ENCODE results near the gene EDEM3.

Gene EDEM3

GRCh38 chr1:184664042-184664660, 90.5 kb downstream of the EDEM3 start:
- DNase-seq, result peak; percentile 59

DNA sequence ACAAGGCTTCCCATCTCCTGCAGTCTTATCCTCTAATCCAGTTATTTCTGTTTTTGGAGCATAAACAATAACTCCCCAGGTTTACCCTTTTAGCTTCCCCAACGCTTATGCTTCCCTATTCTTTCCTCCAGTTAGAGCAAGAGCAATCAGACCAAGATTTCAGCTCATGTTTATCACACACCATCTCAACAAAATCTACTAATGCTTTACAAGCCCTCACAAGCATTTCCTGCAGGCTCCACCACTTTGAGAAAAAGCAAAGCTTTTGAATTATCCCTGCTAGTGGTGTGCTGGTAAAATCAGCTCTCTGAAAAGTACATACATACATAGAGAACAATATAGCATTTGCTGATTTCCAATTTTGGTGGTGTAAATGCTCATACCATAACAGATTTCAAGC, 92.9 kb downstream of the EDEM3 start:
- DNase-seq, result no peak

DNA sequence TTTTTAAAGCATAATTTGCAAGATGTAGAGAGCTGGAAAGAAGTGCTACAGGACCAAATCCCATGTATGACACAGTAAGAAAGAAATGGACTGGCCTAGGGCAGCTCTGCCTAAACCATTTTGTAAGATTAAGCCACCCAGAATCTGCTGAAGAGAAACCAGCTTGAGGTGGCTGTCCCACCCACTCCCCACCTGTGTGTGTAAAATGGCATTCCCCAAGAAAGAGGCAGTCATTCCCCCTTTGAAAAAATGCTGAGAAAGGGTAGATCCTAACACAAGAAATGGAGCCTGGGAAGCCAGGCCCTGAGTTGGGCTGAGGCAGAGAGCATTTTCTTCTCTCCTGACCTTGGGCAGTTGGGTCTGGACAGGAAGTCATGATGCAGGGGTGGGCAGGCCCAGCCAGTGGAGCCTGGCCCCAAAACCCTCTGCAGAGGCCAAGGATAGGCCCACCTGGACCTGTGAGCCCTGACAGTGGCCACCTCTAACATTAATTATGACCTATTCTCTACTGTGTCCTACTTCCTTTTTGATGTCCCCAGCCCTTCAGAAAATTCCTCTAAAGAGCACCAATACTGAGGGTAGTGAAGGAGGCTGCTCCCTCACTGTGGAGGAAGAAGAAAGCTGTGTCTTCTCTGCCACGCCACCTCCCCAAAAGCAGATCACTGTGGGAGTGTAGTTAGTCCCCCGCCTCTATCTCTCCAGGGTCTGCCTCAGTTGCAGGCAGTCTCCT, 94.0 kb downstream of the EDEM3 start:
- no peak for DNase-seq

GRCh38 chr1:184658055-184658454, 96.6 kb downstream of the EDEM3 start:
- DNase-seq, result no peak

GRCh38 chr1:184656221-184656620, 98.4 kb downstream of the EDEM3 start:
- no peak for DNase-seq

DNA sequence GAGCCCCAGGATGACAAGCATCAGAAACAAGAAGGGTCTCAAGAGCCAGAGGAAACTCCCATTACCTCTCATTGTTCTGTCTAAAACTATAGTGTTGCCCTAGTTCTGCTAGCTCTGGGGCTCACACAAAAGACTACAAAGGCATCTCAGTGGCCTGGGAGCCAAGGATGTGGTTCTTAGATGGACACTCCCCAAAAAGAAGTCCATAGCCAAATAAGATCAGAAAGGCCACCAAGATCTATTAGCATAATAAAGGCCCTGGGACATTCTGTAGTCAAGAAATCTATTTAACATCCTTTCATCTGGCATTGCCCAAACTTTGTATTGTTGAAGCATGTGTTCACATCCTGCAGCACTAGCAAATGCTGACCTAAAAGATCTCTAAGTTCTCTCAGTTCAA, 99.5 kb downstream of the EDEM3 start:
- DNase-seq, result no peak

DNA sequence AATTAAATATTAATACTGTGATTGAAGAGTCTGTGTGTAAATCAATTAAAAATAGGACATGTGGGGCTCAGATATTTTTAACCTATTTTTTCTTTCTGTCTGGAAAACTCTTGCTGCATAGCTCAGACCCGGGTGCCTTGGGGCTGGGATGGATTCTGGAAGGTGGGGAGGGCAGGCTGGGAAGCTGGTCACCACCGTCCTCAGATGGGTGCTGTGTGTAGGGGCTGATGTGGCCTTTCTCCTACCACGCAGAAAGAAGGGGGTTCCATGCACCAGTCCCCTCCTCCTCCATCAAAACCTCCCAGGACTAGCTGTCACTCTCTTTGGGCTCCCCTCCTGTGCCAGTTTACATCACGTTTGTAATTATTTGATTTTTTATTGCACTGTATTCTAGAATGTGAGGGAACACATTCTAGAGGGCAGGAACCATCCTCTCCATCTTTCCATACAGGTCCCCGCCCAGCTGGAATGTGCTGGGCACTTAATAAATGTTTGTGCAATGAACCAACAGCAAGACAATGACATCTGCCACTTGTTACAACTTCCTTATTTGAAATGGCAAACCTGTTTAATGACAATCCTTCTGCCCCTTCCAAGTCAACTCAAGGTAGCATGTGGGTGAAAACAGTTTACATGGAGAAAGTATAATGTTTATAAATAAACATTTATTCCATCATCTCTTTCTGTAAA, 104.3 kb downstream of the EDEM3 start:
- no peak for DNase-seq

DNA sequence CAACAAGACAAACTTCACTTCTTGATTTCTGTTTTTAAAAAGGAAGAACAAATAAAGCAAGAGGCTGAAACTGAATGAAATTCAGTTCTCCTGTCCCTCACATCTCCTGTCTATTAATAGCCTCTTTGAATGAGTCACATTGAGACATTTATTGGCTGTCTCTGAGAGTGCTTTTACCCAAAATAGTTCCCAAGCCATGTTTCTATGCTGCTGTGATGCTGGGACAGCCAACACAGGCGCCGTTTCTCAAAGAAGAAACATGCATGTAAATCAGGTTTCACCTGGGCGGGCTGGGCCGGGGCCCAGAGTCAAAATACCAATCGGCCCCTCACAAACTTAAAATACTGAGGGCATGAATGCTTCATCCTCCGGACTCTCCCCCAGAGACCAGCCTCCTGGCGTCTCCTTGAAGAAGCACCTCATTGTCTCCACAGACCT, 105.2 kb downstream of the EDEM3 start:
- peak; percentile 37 for DNase-seq

GRCh38 chr1:184648856-184649201, 105.8 kb downstream of the EDEM3 start:
- DNase-seq, result no peak

DNA sequence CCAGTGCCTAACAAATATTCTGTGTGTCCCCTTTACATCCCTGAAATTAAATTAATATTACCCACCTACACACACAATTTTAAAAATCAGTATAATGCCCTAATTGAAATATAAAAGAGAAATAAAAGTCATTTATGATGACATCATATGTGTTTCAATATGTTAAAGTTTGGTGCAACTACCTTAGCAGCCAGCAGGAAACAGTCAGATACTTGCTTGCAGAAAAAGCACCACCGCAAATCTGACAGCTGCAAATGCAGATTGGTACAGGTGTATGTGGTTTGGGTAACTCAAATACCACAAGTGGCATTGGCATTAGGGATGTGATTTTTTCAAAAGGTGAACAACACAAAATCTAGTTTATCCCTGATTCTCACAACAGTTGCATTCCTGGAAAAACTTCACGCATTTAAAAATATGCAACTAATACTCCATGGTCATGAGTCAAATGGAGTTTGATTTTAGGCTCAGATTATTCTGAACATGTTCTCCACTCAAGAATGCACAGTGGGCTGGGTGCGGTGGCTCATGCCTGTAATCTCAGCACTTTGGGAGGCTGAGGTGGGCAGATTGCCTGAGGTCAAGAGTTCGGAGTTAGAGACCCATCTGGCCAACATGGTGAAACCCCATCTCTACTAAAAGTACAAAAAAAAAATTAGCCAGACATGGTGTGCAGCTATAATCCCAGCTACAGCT, 106.3 kb downstream of the EDEM3 start:
- no peak for DNase-seq

GRCh38 chr1:184647471-184647870, 107.2 kb downstream of the EDEM3 start:
- DNase-seq, result no peak

- DNase-seq, result no peak
Measured at GRCh38 chr1:184646824-184647223, 107.8 kb downstream of the EDEM3 start.

DNA sequence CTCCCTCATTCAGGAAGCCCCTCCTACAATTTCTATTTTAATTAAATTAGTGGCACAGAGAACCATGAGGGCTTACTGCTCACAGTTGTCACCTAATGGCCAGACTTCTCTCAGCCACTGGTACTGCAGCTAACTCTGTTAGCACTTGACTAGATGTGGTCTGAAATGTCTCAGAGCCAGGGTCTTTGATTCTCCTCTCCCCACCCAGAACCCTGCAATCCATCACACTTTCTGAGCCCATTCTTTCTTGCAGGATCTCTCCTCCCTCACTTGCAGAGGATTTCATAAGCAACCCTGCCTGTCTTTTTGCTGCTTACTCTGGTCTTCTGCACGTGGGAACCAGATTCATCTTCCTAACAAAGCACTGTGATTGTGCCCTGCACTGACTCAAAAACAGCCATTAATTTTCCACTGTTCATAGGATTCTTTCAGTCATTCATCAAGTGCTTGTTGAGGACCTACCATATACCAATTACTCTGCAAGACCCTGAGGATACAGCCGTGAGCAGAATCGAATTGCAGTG, 108.4 kb downstream of the EDEM3 start:
- no peak for DNase-seq

GRCh38 chr1:184644771-184645170, 109.9 kb downstream of the EDEM3 start:
- DNase-seq, result no peak

DNA sequence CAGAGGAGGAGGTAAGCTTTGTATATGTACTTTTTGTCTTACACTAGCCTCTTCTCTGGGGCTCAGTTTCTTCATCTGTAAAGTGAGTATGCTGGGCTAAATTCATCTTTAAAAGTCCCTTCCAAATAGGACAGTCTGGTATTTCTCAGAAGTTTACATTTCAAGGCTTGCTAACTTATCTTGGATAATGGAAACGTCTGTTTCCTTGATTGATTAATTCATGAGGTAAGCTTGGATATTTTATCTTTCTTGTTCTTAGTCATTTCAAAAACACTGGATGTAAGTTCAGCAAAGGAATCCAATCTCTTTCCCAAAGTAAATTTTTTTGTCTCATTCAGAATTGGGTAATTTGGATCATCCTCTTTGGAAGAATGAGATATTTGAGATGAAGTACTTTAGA, 111.0 kb downstream of the EDEM3 start:
- DNase-seq, result no peak

DNA sequence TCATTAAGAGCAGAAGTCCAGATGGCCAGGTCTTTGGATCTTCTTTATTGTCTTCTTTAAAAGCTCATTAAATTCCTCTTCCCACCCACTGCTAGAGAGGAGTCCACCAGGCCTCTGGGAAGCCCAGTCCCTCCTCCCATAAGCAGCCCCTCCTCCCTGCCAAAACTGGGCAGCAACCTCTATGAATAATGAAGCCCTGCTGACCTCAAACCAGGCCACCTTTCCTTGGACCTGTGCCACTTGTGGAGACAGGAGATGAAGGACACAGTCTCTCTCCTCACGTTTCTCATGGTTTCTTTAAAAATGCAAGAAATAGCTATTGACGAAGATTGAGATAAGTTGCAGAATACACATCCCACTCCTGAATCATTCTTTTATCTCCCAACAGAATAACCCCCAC, 112.8 kb downstream of the EDEM3 start:
- DNase-seq, result no peak

DNA sequence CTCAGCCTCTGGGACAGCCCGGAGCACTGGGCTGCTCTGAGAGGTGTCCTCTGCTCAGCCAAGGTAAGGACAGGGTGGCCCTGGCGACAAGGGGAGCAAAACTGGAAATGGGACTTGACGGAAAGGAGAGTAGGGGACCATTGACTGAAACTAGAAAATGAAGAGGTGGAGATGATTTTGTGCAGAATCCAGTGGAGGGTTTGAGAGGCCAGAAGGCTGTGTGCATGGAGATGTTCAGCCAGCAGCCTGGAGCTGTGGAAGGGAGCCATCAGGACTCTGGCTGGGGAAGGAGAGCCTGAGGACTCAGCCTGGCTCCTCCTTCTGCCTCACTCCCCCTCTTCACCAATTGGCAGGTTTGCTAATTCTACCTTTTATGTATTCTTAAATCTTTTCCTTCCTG, 114.2 kb downstream of the EDEM3 start:
- DNase-seq, result no peak

All from fibroblast of skin of right quadriceps (primary cell).